Natural killer cell (primary cell): Measurements from ENCODE around the gene INTS7. TPM values are rescaled to one million over a fixed set of nuclear protein-coding genes. Genes with fewer than 3 reads are reported as not detected.

Experiments used
- ATAC-seq, 3 donors: fragments of 150-1000 bp in 2 of 3; fragments of 200-7000 bp in 1 of 3; cut with Tn5 transposase; 1 replicate in 1 of 3; 2 replicates in 2 of 3; pipeline ENCODE4 v1.10.0; 2021; ENCODE audit warnings: mild to moderate bottlenecking in 2 of 3, moderate library complexity in 2 of 3
- DNase-seq, 2 donors: peaks; one replicate each; pipeline versions ENCODE4 v3.0.0 to v3.0.0-alpha.2; 2013 to 2021; ENCODE audit warnings: mixed read lengths in 1 of 2
- H3K27ac ChIP-seq: one replicate; pipeline ENCODE4 v1.5.1; 2013; ENCODE audit warnings: mild to moderate bottlenecking, low read length
- H3K27me3 ChIP-seq: one replicate; pipeline ENCODE4 v1.6.1; 2013; ENCODE audit warnings: low read length; ENCODE audit not compliant: control insufficient read depth, insufficient read depth
- H3K36me3 ChIP-seq: one replicate; pipeline ENCODE4 v1.6.1; 2013; ENCODE audit warnings: low read length; ENCODE audit not compliant: control insufficient read depth, insufficient read depth
- H3K4me1 ChIP-seq: one replicate; pipeline ENCODE4 v1.6.1; 2013; ENCODE audit warnings: low read length; ENCODE audit not compliant: control insufficient read depth, insufficient read depth
- H3K4me3 ChIP-seq: one replicate; pipeline ENCODE4 v1.5.1; 2013; ENCODE audit warnings: low read length
- H3K9me3 ChIP-seq: one replicate; pipeline ENCODE4 v1.6.1; 2013; ENCODE audit warnings: low read length; ENCODE audit not compliant: control insufficient read depth, insufficient read depth
- H3K27ac Mint-ChIP-seq, 2 donors: one replicate each; pipeline ENCODE4 v1.8.0; 2022; ENCODE audit warnings: mild to moderate bottlenecking in 2 of 2, mixed read lengths in 2 of 2, moderate library complexity in 1 of 2
- H3K27me3 Mint-ChIP-seq, 2 donors: one replicate each; pipeline ENCODE4 v1.8.0; 2022; ENCODE audit warnings: low read depth in 2 of 2, mixed read lengths in 2 of 2
- H3K36me3 Mint-ChIP-seq: one replicate; pipeline ENCODE4 v1.8.0; 2022; ENCODE audit warnings: mixed read lengths
- H3K4me1 Mint-ChIP-seq, 2 donors: one replicate each; pipeline ENCODE4 v1.8.0; 2022; ENCODE audit warnings: mixed read lengths in 2 of 2
- H3K4me3 Mint-ChIP-seq: one replicate; pipeline ENCODE4 v1.8.0; 2022; ENCODE audit warnings: mild to moderate bottlenecking, moderate library complexity, mixed read lengths
- H3K9me3 Mint-ChIP-seq, 2 donors: one replicate each; pipeline ENCODE4 v1.8.0; 2022; ENCODE audit warnings: mixed read lengths in 2 of 2
- WGBS: methylation state at CpG from one replicate; pipeline ENCODE4 v1.1.7; 2013; ENCODE audit warnings: missing lambda C conversion rate; ENCODE audit not compliant: insufficient coverage; 5-methylcytosine and 5-hydroxymethylcytosine counted together
- intact Hi-C: fragments of 100-400 bp; cut with micrococcal nuclease; formaldehyde crosslinking; loops from one replicate; pipeline ENCODE4 v1.14.2; 2022
- total RNA-seq, 4 donors: library from RNA; stranded (reverse); fragments of 120-200 nt in 1 of 4; gene quantifications; one replicate each; pipeline versions ENCODE4 v1.2.3 to v1.2.4, GENCODE V29; 2013 to 2022
- TF ChIP-seq, protein P1 (sequence below): fragments of 200-600 bp; IDR thresholded peaks from one replicate; pipeline ENCODE4 v1.8.0; 2022; ENCODE audit warnings: antibody characterized with exemption

INTS7 gene, protein sequence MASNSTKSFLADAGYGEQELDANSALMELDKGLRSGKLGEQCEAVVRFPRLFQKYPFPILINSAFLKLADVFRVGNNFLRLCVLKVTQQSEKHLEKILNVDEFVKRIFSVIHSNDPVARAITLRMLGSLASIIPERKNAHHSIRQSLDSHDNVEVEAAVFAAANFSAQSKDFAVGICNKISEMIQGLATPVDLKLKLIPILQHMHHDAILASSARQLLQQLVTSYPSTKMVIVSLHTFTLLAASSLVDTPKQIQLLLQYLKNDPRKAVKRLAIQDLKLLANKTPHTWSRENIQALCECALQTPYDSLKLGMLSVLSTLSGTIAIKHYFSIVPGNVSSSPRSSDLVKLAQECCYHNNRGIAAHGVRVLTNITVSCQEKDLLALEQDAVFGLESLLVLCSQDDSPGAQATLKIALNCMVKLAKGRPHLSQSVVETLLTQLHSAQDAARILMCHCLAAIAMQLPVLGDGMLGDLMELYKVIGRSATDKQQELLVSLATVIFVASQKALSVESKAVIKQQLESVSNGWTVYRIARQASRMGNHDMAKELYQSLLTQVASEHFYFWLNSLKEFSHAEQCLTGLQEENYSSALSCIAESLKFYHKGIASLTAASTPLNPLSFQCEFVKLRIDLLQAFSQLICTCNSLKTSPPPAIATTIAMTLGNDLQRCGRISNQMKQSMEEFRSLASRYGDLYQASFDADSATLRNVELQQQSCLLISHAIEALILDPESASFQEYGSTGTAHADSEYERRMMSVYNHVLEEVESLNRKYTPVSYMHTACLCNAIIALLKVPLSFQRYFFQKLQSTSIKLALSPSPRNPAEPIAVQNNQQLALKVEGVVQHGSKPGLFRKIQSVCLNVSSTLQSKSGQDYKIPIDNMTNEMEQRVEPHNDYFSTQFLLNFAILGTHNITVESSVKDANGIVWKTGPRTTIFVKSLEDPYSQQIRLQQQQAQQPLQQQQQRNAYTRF
- 10 to 100 TPM in 2 of 3 donors, 1 to 10 TPM in 1; 10.0 to 20.3 (median 11.0) TPM for total RNA-seq
- total RNA-seq (2013): 23.7 TPM

DNA sequence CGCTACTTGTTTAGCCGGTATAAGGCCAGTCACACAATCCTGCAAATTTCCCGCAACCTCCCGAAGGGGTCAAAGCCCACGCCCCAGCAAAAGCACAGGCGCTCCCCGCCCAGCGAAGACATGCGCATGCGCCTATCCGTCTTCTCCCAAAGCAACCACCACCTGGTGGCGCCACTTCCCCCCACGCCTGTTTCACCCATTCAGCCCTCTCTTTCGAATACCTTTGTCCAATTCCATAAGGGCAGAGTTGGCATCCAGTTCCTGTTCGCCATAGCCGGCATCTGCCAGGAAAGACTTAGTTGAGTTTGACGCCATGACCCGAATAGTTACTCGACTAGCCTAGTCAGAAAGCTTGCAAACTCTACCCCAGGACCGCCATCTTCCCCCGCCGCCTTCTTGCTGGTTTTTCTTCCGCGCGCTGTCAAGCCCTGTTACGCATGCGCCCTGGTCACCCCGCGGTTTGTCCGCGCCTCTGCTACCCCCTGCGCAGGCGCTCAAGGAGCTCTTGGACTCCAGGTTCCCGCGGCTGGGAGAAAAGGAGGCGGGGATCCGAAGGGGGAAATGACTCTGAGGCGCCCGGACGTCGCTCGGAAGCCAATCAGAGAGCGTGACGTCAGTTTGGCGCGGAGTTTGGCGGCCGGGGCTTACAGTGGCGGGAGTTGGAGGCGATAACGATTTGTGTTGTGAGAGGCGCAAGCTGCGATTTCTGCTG is at the start of gene INTS7, which contains the start of gene DTL:
Gene INTS7, minus strand, starts transcription at position 435 of the 712 bp plus-strand sequence. Its CDS starts 120 bp downstream, at position 315.
Gene DTL, plus strand, starts transcription at position 626 of the 712 bp plus-strand sequence. CDS start 143 bp downstream, outside the sequence.
- TF ChIP-seq, protein P1, sequence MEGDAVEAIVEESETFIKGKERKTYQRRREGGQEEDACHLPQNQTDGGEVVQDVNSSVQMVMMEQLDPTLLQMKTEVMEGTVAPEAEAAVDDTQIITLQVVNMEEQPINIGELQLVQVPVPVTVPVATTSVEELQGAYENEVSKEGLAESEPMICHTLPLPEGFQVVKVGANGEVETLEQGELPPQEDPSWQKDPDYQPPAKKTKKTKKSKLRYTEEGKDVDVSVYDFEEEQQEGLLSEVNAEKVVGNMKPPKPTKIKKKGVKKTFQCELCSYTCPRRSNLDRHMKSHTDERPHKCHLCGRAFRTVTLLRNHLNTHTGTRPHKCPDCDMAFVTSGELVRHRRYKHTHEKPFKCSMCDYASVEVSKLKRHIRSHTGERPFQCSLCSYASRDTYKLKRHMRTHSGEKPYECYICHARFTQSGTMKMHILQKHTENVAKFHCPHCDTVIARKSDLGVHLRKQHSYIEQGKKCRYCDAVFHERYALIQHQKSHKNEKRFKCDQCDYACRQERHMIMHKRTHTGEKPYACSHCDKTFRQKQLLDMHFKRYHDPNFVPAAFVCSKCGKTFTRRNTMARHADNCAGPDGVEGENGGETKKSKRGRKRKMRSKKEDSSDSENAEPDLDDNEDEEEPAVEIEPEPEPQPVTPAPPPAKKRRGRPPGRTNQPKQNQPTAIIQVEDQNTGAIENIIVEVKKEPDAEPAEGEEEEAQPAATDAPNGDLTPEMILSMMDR: peak; percentile 95
- Histone ChIP-seq H3K4me3 (peak within 1 kb of the TSS; percentile 75), H3K9me3 (no peaks in the 10 kb centered on the region), H3K27ac (peak within 1 kb of the TSS; percentile 65), H3K4me1 (peaks cover 14% of the 10 kb centered on the region), H3K36me3 (no peaks in the 10 kb centered on the region), H3K27me3 (no peaks in the 10 kb centered on the region)
- Mint-ChIP-seq H3K36me3 (no peaks in the 10 kb centered on the region), H3K27me3 (no peaks in the 10 kb centered on the region), H3K4me1 (peaks cover 42 to 51% of the 10 kb centered on the region in 2 donors), H3K4me3 (peak within 1 kb of the TSS; percentile 96), H3K27ac (peak within 1 kb of the TSS; percentile 94 to 98), H3K9me3 (no peaks in the 10 kb centered on the region)
- intact Hi-C loops: loop anchor here (1.0 to 5.0 kb wide), 5 partner anchors 23 to 458 kb away; partner anchors contain the start of gene SLC30A1
- ATAC-seq (peak; percentile 89 to 94 (median 90)), DNase-seq (peak; percentile 95 to 100)
- WGBS: under 1% methylated on average over 53 of the region's 53 CpGs

DNA sequence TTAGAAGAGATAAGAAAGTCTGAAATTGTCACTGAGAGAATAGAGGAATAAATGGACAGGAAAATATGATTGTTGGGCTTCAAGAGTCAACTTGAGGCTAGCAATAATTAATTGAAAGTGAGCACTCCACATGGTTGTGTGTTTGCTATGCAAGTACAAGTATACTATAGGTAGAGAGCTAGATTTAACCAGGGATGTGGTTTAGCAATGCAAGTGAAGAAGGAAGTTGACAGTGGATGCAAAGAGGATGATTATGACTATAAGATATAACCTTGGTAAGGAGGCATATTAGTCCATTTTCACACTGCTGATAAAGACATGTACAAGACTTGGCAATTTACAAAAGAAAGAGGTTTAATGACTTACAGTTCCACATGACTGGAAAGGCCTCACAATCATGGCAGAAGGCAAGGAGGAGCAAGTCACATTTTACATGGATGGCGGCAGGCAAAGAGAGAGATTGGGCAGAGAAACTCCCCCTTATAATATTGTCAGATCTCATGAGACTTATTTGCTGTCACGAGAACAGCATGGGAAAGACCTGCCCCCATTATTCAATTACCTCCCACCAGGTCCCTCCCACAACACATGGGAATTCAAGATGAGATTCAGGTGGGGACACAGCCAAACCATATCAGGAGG is 47.5 kb upstream of the INTS7 start:
- no peaks in the 10 kb centered on the region for H3K4me1 Mint-ChIP-seq
- peaks cover 2% of the 10 kb centered on the region for H3K36me3 ChIP-seq
- no peaks in the 10 kb centered on the region for H3K9me3 Mint-ChIP-seq
- no peak overlapping the region for H3K4me3 ChIP-seq
- no peak overlapping the region for H3K27ac ChIP-seq
- TF ChIP-seq, protein P1: no peak
- intact Hi-C loops: no loop called here
- H3K36me3 Mint-ChIP-seq: no peaks in the 10 kb centered on the region
- no peak overlapping the region for H3K4me3 Mint-ChIP-seq
- no peaks in the 10 kb centered on the region for H3K4me1 ChIP-seq
- H3K27ac Mint-ChIP-seq: no peak overlapping the region
- DNase-seq (no peak), ATAC-seq (no peak)
- H3K9me3 ChIP-seq: no peaks in the 10 kb centered on the region
- 95% methylated on average over 2 of the region's 2 CpGs for WGBS
- H3K27me3 Mint-ChIP-seq: no peaks in the 10 kb centered on the region
- H3K27me3 ChIP-seq: no peaks in the 10 kb centered on the region

DNA sequence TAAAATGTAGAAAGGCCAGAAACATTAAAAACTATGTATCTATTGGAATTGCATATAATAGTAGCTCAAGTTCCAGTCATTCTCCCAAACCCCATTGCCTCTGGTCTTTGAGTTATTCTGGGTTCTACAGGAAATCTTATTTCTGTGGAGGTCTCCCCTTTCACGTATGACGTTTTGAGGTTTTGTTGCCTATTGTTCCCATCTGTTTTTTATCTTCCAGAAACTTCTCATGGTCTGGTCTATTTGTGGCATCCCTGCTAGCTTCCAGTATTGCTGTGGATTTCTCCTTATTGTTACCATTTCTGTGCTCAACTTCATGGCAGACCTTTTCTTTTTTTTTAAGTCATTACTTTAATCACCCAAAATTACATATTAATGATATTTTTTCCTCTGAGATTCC is 43.5 kb upstream of the INTS7 start:
- WGBS: 100% methylated on average over 2 of the region's 2 CpGs
- intact Hi-C loops: no loop called here
- H3K27ac ChIP-seq: no peak overlapping the region
- no peak overlapping the region for H3K4me3 ChIP-seq
- no peaks in the 10 kb centered on the region for H3K27me3 Mint-ChIP-seq
- no peaks in the 10 kb centered on the region for H3K27me3 ChIP-seq
- H3K4me1 Mint-ChIP-seq: no peaks in the 10 kb centered on the region
- no peak overlapping the region for H3K27ac Mint-ChIP-seq
- H3K9me3 ChIP-seq: no peaks in the 10 kb centered on the region
- no peak for ATAC-seq
- TF ChIP-seq, protein P1: no peak
- DNase-seq: no peak
- H3K4me1 ChIP-seq: no peaks in the 10 kb centered on the region
- H3K4me3 Mint-ChIP-seq: no peak overlapping the region
- no peaks in the 10 kb centered on the region for H3K36me3 Mint-ChIP-seq
- H3K9me3 Mint-ChIP-seq: no peaks in the 10 kb centered on the region
- H3K36me3 ChIP-seq: peaks cover 2% of the 10 kb centered on the region
